Measurements from ENCODE around the gene EYS. TPM values are rescaled to one million over a fixed set of nuclear protein-coding genes. Genes with fewer than 3 reads are reported as not detected.
"Not testable (repeated sequence)": the region's sequence is repeated elsewhere in the genome, so short reads cannot be mapped to it uniquely, and the experiment has no call there.

Gene EYS
- total RNA-seq, 1 experiment from 2014 or later = not detected

- H3K36me3 ChIP-seq = no peaks in the 10 kb centered on the region
- no peaks in the 10 kb centered on the region for H3K27me3 ChIP-seq (replicated peaks)
- DNase-seq (ENCODE audit: low read depth in 1 of 2, low spot score in 2 of 2) = no peak
- no peak overlapping the region for H3K27ac ChIP-seq
- no peak overlapping the region for H3K4me3 ChIP-seq
- peaks cover 3% of the 10 kb centered on the region; the same call in 1 of the 2 replicates for H3K9me3 ChIP-seq (replicated peaks)
- no peaks in the 10 kb centered on the region for H3K4me1 ChIP-seq (replicated peaks)
These were observed 111.5 kb downstream of the EYS start for GRCh38 chr6:65595540-65595939.

- DNase-seq (ENCODE audit: low read depth in 1 of 2, low spot score in 2 of 2) = no peak
- no peak overlapping the region for H3K4me3 ChIP-seq
- no peaks in the 10 kb centered on the region for H3K36me3 ChIP-seq
These were observed 136.7 kb downstream of the EYS start for GRCh38 chr6:65570340-65570739.

GRCh38 chr6:65569505-65569904, 137.5 kb downstream of the EYS start:
- Histone ChIP-seq H3K4me1 (replicated peaks) (no peaks in the 10 kb centered on the region), H3K9me3 (replicated peaks) (no peaks in the 10 kb centered on the region; the same call in 1 of the 2 replicates), H3K36me3 (no peaks in the 10 kb centered on the region), H3K27me3 (replicated peaks) (no peaks in the 10 kb centered on the region), H3K4me3 (no peak overlapping the region), H3K27ac (no peak overlapping the region)
- DNase-seq (ENCODE audit: low read depth in 1 of 2, low spot score in 2 of 2) = no peak

More at GRCh38 chr6:65570340-65570739, 136.7 kb downstream of the EYS start:
- Histone ChIP-seq H3K27ac (no peak overlapping the region), H3K4me1 (replicated peaks) (no peaks in the 10 kb centered on the region), H3K9me3 (replicated peaks) (no peaks in the 10 kb centered on the region; the same call in 1 of the 2 replicates), H3K27me3 (replicated peaks) (no peaks in the 10 kb centered on the region)

- not testable (repeated sequence) for DNase-seq (ENCODE audit: low read depth in 1 of 2, low spot score in 2 of 2); H3K4me3 ChIP-seq; H3K27me3 ChIP-seq (replicated peaks)
These were observed 138.0 kb downstream of the EYS start for GRCh38 chr6:65569056-65569455.

GRCh38 chr6:65566117-65566516, 140.9 kb downstream of the EYS start:
- H3K36me3 ChIP-seq = no peaks in the 10 kb centered on the region
- no peak for DNase-seq (ENCODE audit: low read depth in 1 of 2, low spot score in 2 of 2)
- no peaks in the 10 kb centered on the region; the same call in 1 of the 2 replicates for H3K9me3 ChIP-seq (replicated peaks)

More at GRCh38 chr6:65569056-65569455, 138.0 kb downstream of the EYS start:
- H3K36me3 ChIP-seq; H3K27ac ChIP-seq; H3K4me1 ChIP-seq (replicated peaks); H3K9me3 ChIP-seq (replicated peaks): not testable (repeated sequence)

GRCh38 chr6:65558071-65558470, 149.0 kb downstream of the EYS start:
- no peak overlapping the region for H3K27ac ChIP-seq
- no peaks in the 10 kb centered on the region for H3K36me3 ChIP-seq
- H3K4me1 ChIP-seq (replicated peaks) = no peaks in the 10 kb centered on the region
- no peak for DNase-seq (ENCODE audit: low read depth in 1 of 2, low spot score in 2 of 2)
- H3K9me3 ChIP-seq (replicated peaks) = no peaks in the 10 kb centered on the region
- H3K27me3 ChIP-seq (replicated peaks) = no peaks in the 10 kb centered on the region
- no peak overlapping the region for H3K4me3 ChIP-seq

More at GRCh38 chr6:65566117-65566516, 140.9 kb downstream of the EYS start:
- no peaks in the 10 kb centered on the region for H3K4me1 ChIP-seq (replicated peaks)
- no peaks in the 10 kb centered on the region for H3K27me3 ChIP-seq (replicated peaks)
- no peak overlapping the region for H3K4me3 ChIP-seq
- no peak overlapping the region for H3K27ac ChIP-seq

- H3K9me3 ChIP-seq (replicated peaks) = no peaks in the 10 kb centered on the region
- H3K27ac ChIP-seq = no peak overlapping the region
- DNase-seq (ENCODE audit: low read depth in 1 of 2, low spot score in 2 of 2) = no peak
- no peak overlapping the region for H3K4me3 ChIP-seq
- no peaks in the 10 kb centered on the region for H3K27me3 ChIP-seq (replicated peaks)
- H3K4me1 ChIP-seq (replicated peaks) = no peaks in the 10 kb centered on the region
- no peaks in the 10 kb centered on the region for H3K36me3 ChIP-seq
These were observed 149.8 kb downstream of the EYS start for GRCh38 chr6:65557224-65557623.

- no peaks in the 10 kb centered on the region for H3K27me3 ChIP-seq (replicated peaks)
- no peaks in the 10 kb centered on the region for H3K4me1 ChIP-seq (replicated peaks)
- H3K27ac ChIP-seq = no peak overlapping the region
- no peaks in the 10 kb centered on the region for H3K9me3 ChIP-seq (replicated peaks)
- H3K36me3 ChIP-seq = no peaks in the 10 kb centered on the region
- DNase-seq (ENCODE audit: low read depth in 1 of 2, low spot score in 2 of 2) = no peak
- H3K4me3 ChIP-seq = no peak overlapping the region
These were observed 160.1 kb downstream of the EYS start for GRCh38 chr6:65546894-65547293.

- Histone ChIP-seq H3K9me3 (replicated peaks) (no peaks in the 10 kb centered on the region), H3K27me3 (replicated peaks) (no peaks in the 10 kb centered on the region), H3K4me3 (no peak overlapping the region), H3K4me1 (replicated peaks) (no peaks in the 10 kb centered on the region), H3K36me3 (no peaks in the 10 kb centered on the region), H3K27ac (no peak overlapping the region)
- DNase-seq (ENCODE audit: low read depth in 1 of 2, low spot score in 2 of 2) = no peak
These were observed 161.1 kb downstream of the EYS start for GRCh38 chr6:65545920-65546319.

- no peaks in the 10 kb centered on the region for H3K4me1 ChIP-seq (replicated peaks)
- no peak overlapping the region for H3K27ac ChIP-seq
- H3K9me3 ChIP-seq (replicated peaks) = no peaks in the 10 kb centered on the region
- DNase-seq (ENCODE audit: low read depth in 1 of 2, low spot score in 2 of 2) = no peak
- H3K36me3 ChIP-seq = no peaks in the 10 kb centered on the region
- no peaks in the 10 kb centered on the region for H3K27me3 ChIP-seq (replicated peaks)
- no peak overlapping the region for H3K4me3 ChIP-seq
These were observed 168.4 kb downstream of the EYS start for GRCh38 chr6:65538644-65539043.

GRCh38 chr6:65537600-65537999, 169.4 kb downstream of the EYS start:
- no peaks in the 10 kb centered on the region for H3K27me3 ChIP-seq (replicated peaks)
- no peak for DNase-seq (ENCODE audit: low read depth in 1 of 2, low spot score in 2 of 2)
- no peaks in the 10 kb centered on the region for H3K4me1 ChIP-seq (replicated peaks)
- no peak overlapping the region for H3K4me3 ChIP-seq
- no peaks in the 10 kb centered on the region for H3K36me3 ChIP-seq
- no peaks in the 10 kb centered on the region for H3K9me3 ChIP-seq (replicated peaks)
- no peak overlapping the region for H3K27ac ChIP-seq

GRCh38 chr6:65531533-65531932, 175.5 kb downstream of the EYS start:
- Histone ChIP-seq H3K4me1 (replicated peaks) (no peaks in the 10 kb centered on the region), H3K4me3 (no peak overlapping the region), H3K27ac (no peak overlapping the region), H3K9me3 (replicated peaks) (peaks cover 2% of the 10 kb centered on the region; the same call in 1 of the 2 replicates), H3K27me3 (replicated peaks) (no peaks in the 10 kb centered on the region), H3K36me3 (no peaks in the 10 kb centered on the region)
- no peak for DNase-seq (ENCODE audit: low read depth in 1 of 2, low spot score in 2 of 2)

GRCh38 chr6:65524232-65524631, 182.8 kb downstream of the EYS start:
- H3K4me3 ChIP-seq = no peak overlapping the region
- no peak overlapping the region for H3K27ac ChIP-seq
- DNase-seq (ENCODE audit: low read depth in 1 of 2, low spot score in 2 of 2) = no peak
- H3K27me3 ChIP-seq (replicated peaks) = no peaks in the 10 kb centered on the region
- H3K9me3 ChIP-seq (replicated peaks) = peaks cover 5% of the 10 kb centered on the region; the same call in 1 of the 2 replicates
- H3K4me1 ChIP-seq (replicated peaks) = no peaks in the 10 kb centered on the region
- H3K36me3 ChIP-seq = no peaks in the 10 kb centered on the region

GRCh38 chr6:65505736-65506135, 201.3 kb downstream of the EYS start:
- Histone ChIP-seq H3K4me1 (replicated peaks) (no peaks in the 10 kb centered on the region), H3K27ac (no peak overlapping the region), H3K4me3 (no peak overlapping the region), H3K27me3 (replicated peaks) (no peaks in the 10 kb centered on the region), H3K9me3 (replicated peaks) (peaks cover 2% of the 10 kb centered on the region; the same call in 1 of the 2 replicates), H3K36me3 (no peaks in the 10 kb centered on the region)
- DNase-seq (ENCODE audit: low read depth in 1 of 2, low spot score in 2 of 2) = no peak

GRCh38 chr6:65501045-65501444, 206.0 kb downstream of the EYS start:
- Histone ChIP-seq H3K9me3 (replicated peaks) (no peaks in the 10 kb centered on the region), H3K27me3 (replicated peaks) (no peaks in the 10 kb centered on the region), H3K4me3 (no peak overlapping the region), H3K36me3 (no peaks in the 10 kb centered on the region), H3K4me1 (replicated peaks) (no peaks in the 10 kb centered on the region), H3K27ac (no peak overlapping the region)
- DNase-seq (ENCODE audit: low read depth in 1 of 2, low spot score in 2 of 2) = no peak

All from SJSA1 (cell line).